NCI-H748 (cell line): Measurements from ENCODE around the gene BRIX1.
A peak's percentile ranks its signal among the peaks of the same experiment; 100 is the strongest.
"Not testable (repeated sequence)": the region's sequence is repeated elsewhere in the genome, so short reads cannot be mapped to it uniquely, and the experiment has no call there.

ENCODE experiments used
- DNase-seq: peaks from one replicate; lab custom pipeline; 2025; ENCODE audit not compliant: unreplicated experiment; lab: John Stamatoyannopoulos, UW

Gene BRIX1

DNA sequence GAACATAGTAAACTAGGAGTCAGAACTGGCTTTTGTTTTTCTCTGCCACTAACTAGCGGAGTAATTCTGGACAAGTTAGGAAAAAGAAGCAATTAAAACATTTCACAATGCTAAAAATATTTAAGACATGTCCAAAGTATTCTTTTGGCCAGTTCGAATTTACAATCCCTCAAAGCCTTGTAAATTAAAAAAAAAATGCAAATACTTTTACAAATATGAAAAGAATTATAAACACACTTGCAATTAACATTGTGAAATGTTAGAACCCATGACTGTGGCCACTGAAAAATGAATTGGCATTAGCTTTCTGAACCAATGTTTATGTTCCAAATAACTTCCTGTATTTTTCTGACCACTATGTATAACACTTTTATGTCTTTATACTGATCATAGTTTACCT, 2.4 kb upstream of the BRIX1 start:
- no peak for DNase-seq

DNA sequence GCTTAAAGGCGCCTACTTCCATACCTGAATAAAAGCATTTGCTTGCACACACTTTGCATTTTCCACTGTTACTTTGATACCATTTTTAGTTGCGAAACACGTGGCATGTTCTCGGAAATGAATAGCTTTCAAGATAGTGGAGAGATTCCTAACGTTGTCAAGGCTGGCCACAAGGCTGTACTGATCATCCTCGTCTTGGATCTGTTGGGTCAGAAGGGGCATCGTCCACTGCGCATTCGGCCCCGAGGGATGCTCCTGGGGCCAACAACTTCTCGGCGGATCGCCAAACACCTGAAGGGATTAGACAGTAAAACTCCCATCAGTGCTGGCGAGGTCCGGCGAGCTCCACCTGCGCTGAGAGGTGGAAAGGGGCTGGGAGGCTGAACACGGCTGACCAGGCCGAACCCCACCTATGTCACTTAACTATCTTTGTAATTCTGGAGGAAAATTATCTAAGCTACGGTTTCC, 806 bp upstream of the BRIX1 start:
- peak; percentile 86 for DNase-seq

DNA sequence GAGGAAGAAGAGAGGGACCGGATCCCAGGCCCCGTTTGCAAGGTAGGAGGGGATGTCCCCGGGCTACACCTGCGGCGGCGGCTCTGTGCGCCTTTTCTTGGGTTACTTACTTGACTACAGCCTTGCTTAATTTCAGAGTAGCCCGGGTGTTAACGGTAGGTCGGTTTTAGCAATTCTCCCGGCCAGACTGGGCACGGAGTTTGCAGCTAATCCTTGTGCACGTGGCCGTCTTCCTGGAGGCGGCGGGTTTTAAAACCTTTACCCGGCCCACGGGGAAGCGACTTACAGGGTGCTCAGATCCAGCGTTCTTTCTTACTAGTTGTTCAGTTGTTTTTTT, 313 bp downstream of the BRIX1 start:
- no peak for DNase-seq

DNA sequence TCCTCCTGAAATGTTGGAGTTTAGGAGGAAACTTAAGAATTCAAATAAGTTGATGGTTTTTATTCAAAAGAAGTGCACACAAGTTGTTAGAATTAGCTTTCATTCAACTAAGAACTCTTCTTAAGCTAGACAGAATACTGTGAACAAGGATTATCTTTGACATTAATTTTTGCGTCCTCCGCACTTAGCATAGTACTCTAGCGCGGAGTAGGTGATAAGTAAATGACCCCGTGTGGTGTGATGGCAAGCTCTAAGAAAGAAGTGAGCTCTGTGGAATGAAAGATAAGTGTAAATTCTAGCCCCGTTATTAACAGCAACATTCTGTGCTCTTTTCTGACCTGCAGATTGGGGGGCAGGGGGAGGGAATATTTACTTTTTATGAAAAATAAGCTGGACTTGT, 1.0 kb downstream of the BRIX1 start:
- DNase-seq = peak; percentile 40

GRCh38 chr5:34918025-34918424, 2.5 kb downstream of the BRIX1 start:
- DNase-seq = peak; percentile 35

DNA sequence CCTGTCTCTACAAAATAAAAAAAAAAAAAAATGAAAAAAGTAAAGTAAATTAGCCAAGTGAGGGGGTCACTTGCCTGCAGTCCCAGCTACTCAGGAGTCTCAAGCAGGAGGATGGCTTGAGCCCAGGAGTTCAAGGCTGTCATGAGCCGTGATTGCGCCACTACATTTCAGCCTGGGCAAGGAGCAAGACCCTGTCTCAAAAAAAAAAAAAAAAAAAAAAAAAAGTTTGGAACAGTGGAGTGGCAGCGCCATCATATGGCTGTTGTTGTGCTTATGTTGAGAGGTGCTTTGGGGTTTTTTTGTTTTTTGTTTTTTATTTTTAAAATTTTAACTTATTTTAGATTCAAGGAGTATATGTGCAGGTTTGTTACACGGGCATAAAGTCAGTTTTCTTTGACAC, 3.6 kb downstream of the BRIX1 start:
- no peak for DNase-seq

DNA sequence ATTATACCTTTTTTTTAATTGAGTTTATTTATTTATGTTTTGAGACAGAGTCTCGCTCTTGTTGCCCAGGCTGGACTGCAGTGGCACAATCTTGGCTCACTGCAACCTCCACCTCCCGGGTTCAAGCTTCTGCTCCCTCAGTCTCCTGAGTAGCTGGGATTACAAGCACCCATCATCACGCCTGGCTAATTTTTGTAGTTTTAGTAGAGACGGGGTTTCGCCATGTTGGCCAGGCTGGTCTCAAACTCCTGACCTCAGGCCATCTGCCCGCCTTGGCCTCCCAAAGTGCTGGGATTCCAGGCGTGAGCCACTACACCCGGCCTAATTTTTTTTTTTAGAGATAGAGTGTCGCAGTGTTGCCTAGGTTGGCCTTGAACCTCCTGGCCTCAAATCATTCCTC, 7.7 kb downstream of the BRIX1 start:
- not testable (repeated sequence) for DNase-seq

DNA sequence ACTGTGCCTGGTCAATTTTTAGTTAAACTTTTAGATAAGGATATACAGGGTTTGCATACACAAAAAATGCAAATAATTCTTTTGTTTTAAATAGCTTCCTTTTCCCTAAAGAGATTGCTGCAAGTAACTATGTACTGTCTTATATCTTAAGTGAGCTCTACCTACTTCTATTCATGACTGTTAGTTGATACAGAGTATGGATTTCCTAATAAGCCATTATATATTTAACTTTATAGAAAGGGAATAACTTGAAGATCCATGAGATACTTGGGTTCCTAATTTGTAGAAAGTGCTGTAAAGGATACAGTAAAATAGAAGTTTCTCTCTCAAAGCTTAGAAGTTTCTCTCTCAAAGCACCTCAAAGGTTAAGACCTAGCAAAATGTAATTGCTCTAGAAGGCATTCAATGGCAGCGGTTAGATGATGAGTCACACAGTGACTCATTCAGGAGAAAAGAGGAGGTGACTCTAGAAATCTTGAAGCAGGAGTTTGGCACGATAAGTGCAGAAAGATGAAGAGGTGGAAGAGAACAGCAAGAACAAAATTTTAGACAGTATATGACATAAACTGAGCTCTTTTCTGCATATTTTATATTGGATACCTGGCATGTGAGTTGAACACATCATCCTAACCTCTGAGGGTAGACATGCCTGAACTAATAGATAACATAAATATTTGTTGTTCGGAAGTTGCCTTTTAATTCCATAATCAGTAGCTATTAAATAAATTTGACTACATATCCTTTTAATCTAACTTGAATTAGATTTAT, 8.4 kb downstream of the BRIX1 start:
- no peak for DNase-seq

- no peak for DNase-seq
These were observed 8.9 kb downstream of the BRIX1 start for GRCh38 chr5:34924462-34924765.

DNA sequence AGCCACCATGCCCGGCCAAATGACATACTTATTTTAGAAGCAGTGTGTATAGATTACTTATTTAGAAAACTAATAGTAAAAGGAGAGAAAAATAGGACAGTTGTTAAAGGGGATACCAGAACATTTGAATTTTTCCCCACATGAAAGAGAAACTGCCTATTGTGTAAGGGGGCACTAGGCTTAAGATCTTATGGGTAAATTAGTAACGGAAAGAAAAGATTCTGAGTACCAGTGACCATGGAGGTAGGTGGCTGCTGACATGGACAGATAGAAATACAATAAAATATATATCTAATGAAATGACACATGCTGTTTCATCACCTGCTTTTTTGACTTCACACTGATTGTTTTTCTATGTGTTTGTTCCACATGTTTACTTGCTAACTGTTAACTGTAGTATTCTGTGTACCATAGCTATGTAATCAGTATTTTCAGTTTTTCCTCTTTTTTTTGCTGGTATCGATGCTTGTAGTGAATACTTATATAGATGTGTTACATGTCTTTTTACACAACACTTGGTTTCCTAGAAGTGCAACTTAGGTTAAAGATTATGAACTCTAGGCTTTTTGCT, 10.9 kb downstream of the BRIX1 start:
- DNase-seq = no peak

DNA sequence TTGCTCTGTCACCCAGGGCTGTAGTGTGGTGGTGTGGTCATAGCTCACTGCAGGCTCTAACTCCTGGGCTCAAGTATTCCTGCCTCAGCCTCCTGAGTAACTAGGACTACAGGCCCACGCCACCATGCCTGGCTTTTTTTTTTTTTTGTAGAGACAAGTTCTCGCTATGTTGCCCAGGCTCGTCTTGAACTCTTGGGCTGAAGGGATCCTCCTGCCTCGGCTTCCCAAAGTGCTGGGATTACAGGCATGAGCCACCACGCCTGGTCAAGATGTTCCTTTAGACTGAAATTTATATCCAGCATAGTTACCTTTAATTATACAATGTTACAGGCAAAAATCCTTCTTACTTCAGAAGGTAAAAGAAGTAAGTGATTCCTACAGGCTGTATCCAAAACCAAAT, 12.3 kb downstream of the BRIX1 start:
- no peak for DNase-seq

DNA sequence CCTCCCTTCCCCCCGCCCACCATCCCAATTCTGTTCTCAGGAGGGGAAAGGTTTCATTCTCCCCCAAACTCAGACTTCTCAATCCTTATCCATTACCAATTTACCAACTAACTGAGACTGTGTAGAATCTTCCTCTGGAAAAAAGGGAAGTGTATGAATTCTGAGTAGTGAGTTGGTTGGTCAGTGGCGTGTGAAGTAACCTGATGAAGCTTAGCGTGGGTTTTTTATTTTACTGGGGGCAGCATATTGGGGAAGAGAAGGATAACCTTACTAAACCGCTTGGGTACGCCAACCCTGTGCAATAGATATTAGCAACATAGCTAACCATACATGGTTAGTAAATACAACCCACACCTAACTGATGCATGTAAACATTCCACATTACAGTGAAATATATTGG, 12.8 kb downstream of the BRIX1 start:
- no peak for DNase-seq

DNA sequence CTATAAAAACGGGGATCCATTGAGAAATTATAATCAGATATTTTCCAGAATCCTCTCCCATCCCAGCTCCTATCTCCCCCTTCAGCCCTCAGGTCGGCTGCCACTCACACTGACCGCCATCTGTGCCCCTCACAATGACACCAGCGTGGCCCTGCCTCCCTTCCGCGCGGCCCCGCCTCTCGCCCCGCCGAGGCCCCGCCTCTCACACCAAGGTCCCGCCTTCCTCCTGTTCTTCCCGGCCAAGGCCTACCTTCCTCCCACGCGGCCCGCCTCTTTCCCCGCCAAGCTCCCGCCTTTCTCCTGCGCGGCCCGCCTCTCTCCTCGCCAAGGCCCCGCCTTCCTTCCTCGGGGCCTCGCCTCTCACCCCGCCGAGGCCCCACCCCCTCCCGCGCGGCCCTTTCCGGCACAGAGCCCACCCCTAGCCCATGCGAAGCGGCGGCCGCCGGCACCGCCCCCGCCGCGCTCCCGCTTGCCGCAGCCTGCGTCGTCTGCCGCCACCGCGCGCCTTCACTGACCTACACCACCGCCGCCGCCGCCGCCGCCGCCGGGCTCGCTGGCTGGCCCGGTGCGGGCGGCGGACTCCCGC, 13.7 kb downstream of the BRIX1 start, which contains the start of gene DNAJC21:
Gene DNAJC21 (plus strand): TSS at position 426 of the 586 bp plus-strand sequence. CDS start 261 bp downstream, outside the sequence.
- DNase-seq = peak; percentile 100

GRCh38 chr5:34929720-34930461, 14.4 kb downstream of the BRIX1 start:
- peak; percentile 95 for DNase-seq

DNA sequence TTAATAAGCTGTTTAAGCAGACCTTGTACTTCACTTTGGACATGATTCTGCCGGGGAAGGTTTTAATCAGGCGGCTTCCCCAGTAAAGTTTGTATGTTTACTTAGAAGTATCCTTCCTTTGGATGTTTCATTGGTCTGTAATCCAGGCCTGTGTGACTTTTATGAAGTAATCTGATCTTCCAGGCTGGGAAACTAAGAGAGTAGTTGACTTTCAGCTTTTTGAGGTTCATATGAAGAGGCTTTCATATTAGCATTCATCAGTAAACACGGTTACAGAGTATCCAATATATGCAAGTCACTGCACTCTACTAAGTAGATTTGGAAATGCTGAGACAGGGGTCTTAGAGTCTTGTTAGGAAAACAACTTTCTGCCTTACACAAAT, 14.9 kb downstream of the BRIX1 start:
- DNase-seq = peak; percentile 52

GRCh38 chr5:34930870-34931269, 15.4 kb downstream of the BRIX1 start:
- DNase-seq = no peak

DNA sequence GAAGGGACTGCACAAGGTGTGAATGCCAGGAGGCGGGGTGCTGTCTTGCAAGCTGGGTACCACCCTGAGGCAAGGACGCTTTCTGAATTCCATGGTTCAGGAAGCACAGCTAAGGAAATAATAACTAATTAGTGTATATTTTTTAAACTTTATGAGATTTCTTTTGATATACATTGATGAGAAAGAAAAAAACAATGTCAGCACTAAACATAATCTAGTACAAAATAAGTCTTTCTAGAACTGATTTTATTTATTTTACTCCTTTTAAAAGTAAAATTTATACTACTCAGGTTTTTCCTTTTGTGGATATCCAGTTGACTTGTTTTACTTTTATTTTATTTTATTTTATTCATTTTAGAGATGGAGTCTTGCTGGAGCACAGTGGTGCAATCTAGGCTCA, 17.4 kb downstream of the BRIX1 start:
- DNase-seq = no peak

- DNase-seq = no peak
These were observed 26.4 kb downstream of the BRIX1 start for GRCh38 chr5:34941936-34942335.

GRCh38 chr5:34944044-34944443, 28.5 kb downstream of the BRIX1 start:
- no peak for DNase-seq

- no peak for DNase-seq
These were observed 29.0 kb downstream of the BRIX1 start for GRCh38 chr5:34944460-34945047.

GRCh38 chr5:34957321-34957720, 41.8 kb downstream of the BRIX1 start:
- no peak for DNase-seq
